ENCODE data around the gene MON2.

GRCh38 chr12:62597253-62597652, 130.6 kb downstream of the MON2 start:
- TF ChIP-seq ZNF574 (CRISPR knock-in tag; IDR thresholded peaks at IDR 0.05) (no peak), ZFP36 (IDR thresholded peaks at IDR 0.05; ENCODE audit: borderline replicate concordance, low read depth, low read length, partially characterized antibody) (no peak), MTF1 (CRISPR knock-in tag; IDR thresholded peaks at IDR 0.05) (no peak), SSRP1 (CRISPR knock-in tag; IDR thresholded peaks at IDR 0.05) (no peak), MZF1 (CRISPR knock-in tag; IDR thresholded peaks at IDR 0.05; ENCODE audit: borderline replicate concordance) (no peak), SETDB1 (CRISPR knock-in tag; IDR thresholded peaks at IDR 0.05; ENCODE audit: borderline replicate concordance) (no peak), ZBTB1 (CRISPR knock-in tag; IDR thresholded peaks at IDR 0.05; ENCODE audit: borderline replicate concordance) (no peak), EEA1 (CRISPR knock-in tag; IDR thresholded peaks at IDR 0.05; ENCODE audit: borderline replicate concordance) (no peak), MXD3 (CRISPR knock-in tag; IDR thresholded peaks at IDR 0.05) (no peak), HDAC1 (CRISPR knock-in tag; IDR thresholded peaks at IDR 0.05) (no peak)
